Measurements from ENCODE around the gene PDIA6. TPM values are rescaled to one million over a fixed set of nuclear protein-coding genes. Genes with fewer than 3 reads are reported as not detected.

PDIA6 gene
- total RNA-seq, 1 donor from 2014 or later, result 167 TPM

- H3K4me3 ChIP-seq, result no peak overlapping the region
- TF ChIP-seq CTCF (IDR thresholded peaks at IDR 0.05), result no peak
- DNase-seq (no peak), ATAC-seq (no peak)
- H3K4me1 ChIP-seq, result no peaks in the 10 kb centered on the region
- intact Hi-C loops (cut with DNase I), result no loop called here
- no peaks in the 10 kb centered on the region for H3K9me3 ChIP-seq
- no peaks in the 10 kb centered on the region for H3K27me3 ChIP-seq (ENCODE audit: low read depth)
- H3K27ac ChIP-seq, result no peak overlapping the region
- H3K36me3 ChIP-seq, result peaks cover 100% of the 10 kb centered on the region
Measured at GRCh38 chr2:10787176-10787968, 25.2 kb downstream of the PDIA6 start.

- intact Hi-C loops (cut with DNase I), result no loop called here
- Histone ChIP-seq H3K36me3 (peaks cover 100% of the 10 kb centered on the region), H3K4me1 (no peaks in the 10 kb centered on the region), H3K9me3 (no peaks in the 10 kb centered on the region), H3K27ac (no peak overlapping the region), H3K4me3 (no peak overlapping the region), H3K27me3 (ENCODE audit: low read depth) (no peaks in the 10 kb centered on the region)
- DNase-seq, result no peak
- ATAC-seq, result peak; percentile 81 to 83
- TF ChIP-seq CTCF (IDR thresholded peaks at IDR 0.05), result no peak
Measured at GRCh38 chr2:10786240-10786982, 26.2 kb downstream of the PDIA6 start.

- no peak for TF ChIP-seq CTCF (IDR thresholded peaks at IDR 0.05)
- Histone ChIP-seq H3K36me3 (peaks cover 100% of the 10 kb centered on the region), H3K9me3 (no peaks in the 10 kb centered on the region), H3K27ac (no peak overlapping the region), H3K4me1 (no peaks in the 10 kb centered on the region), H3K4me3 (no peak overlapping the region), H3K27me3 (ENCODE audit: low read depth) (no peaks in the 10 kb centered on the region)
- ATAC-seq (no peak), DNase-seq (no peak)
- intact Hi-C loops (cut with DNase I), result no loop called here
Measured at GRCh38 chr2:10785260-10785659, 27.3 kb downstream of the PDIA6 start.

- Histone ChIP-seq H3K27me3 (ENCODE audit: low read depth) (no peaks in the 10 kb centered on the region), H3K9me3 (no peaks in the 10 kb centered on the region), H3K4me3 (no peak overlapping the region), H3K4me1 (no peaks in the 10 kb centered on the region), H3K36me3 (peaks cover 100% of the 10 kb centered on the region), H3K27ac (no peak overlapping the region)
- DNase-seq (no peak), ATAC-seq (no peak)
- intact Hi-C loops (cut with DNase I), result no loop called here
- no peak for TF ChIP-seq CTCF (IDR thresholded peaks at IDR 0.05)
Measured at GRCh38 chr2:10784719-10785118, 27.9 kb downstream of the PDIA6 start.

GRCh38 chr2:10783421-10783820, 29.2 kb downstream of the PDIA6 start:
- Histone ChIP-seq H3K4me3 (no peak overlapping the region), H3K27ac (no peak overlapping the region), H3K9me3 (no peaks in the 10 kb centered on the region), H3K4me1 (no peaks in the 10 kb centered on the region), H3K27me3 (ENCODE audit: low read depth) (no peaks in the 10 kb centered on the region), H3K36me3 (peaks cover 92% of the 10 kb centered on the region)
- intact Hi-C loops (cut with DNase I), result no loop called here
- TF ChIP-seq CTCF (IDR thresholded peaks at IDR 0.05), result no peak
- DNase-seq (no peak), ATAC-seq (no peak)

Measured in lower lobe of right lung (tissue), 2 donors.